ENCODE measurements around the gene MARCHF2. TPM values are rescaled to one million over a fixed set of nuclear protein-coding genes. Genes with fewer than 3 reads are reported as not detected.
A peak's percentile ranks its signal among the peaks of the same experiment; 100 is the strongest.

MARCHF2 gene
- total and polyA plus RNA-seq, 5 donors from 2014 or later, result 34.3 to 58.4 (median 51.6) TPM

DNA sequence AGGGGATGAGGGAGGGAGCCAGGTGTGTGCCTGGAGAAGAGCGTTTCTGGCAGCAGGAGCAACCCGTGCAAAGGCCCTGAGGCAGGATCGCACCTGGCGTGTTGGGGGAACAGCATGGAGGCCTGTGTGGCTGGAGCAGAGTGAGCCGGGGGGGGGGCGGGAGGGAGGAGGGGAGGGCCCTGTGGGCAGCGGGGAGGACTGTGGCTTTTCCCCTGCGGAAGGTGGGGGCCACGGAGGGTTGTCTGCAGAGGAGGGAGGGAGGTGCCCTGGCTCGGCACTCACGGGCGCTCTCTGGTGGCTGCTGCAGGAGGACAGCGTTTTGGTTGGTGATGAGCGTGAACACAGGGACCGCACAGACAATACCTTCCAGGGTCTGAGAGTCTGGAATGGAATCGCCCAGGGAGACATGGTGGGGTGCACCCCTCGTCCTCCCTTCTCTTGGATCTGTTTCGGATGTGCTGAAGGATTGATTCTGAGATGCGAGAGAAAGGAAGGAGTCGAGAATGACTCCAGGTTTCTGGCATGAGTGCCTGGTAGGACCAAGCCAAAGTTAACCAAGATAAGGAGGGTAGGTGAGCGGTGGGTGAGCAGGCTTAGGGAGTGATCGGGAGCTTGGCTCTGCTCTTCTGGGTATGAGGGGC, 16.4 kb upstream of the MARCHF2 start:
- no peak overlapping the region for H3K27ac ChIP-seq (ENCODE audit: insufficient read depth, low read length, poor library complexity, severe bottlenecking)
- Mint-ChIP-seq H3K36me3 (peaks cover 7% of the 10 kb centered on the region), H3K9me3 (no peaks in the 10 kb centered on the region), H3K4me1 (peaks cover 0 to 43% (median 16%) of the 10 kb centered on the region in 4 donors), H3K27ac (peak overlapping the region; percentile 83 to 89 (median 84)), H3K27me3 (no peaks in the 10 kb centered on the region), H3K4me3 (peak overlapping the region in 1 of 4 donors; percentile 8)
- H3K4me3 ChIP-seq (ENCODE audit: low read depth, low read length), result no peak overlapping the region
- H3K27me3 ChIP-seq (ENCODE audit: control insufficient read depth, insufficient read depth, low read length), result no peaks in the 10 kb centered on the region
- peaks cover 16% of the 10 kb centered on the region for H3K4me1 ChIP-seq (ENCODE audit: control insufficient read depth, insufficient read depth, low read length, poor library complexity, severe bottlenecking)
- ATAC-seq (ENCODE audit: low read depth in 2 of 2), result peak; percentile 56 to 71
- peaks cover 4% of the 10 kb centered on the region for H3K36me3 ChIP-seq (ENCODE audit: control insufficient read depth, insufficient read depth, low read length)
- peak; percentile 58 to 70 (median 62) for DNase-seq
- H3K9me3 ChIP-seq (ENCODE audit: control insufficient read depth in 2 of 2, low read length in 2 of 2), result no peaks in the 10 kb centered on the region

- Mint-ChIP-seq H3K27ac (peak overlapping the region in 1 of 3 donors; percentile 84), H3K27me3 (no peaks in the 10 kb centered on the region), H3K9me3 (no peaks in the 10 kb centered on the region), H3K36me3 (peaks cover 11% of the 10 kb centered on the region), H3K4me1 (peaks cover 0 to 38% (median 15%) of the 10 kb centered on the region in 4 donors), H3K4me3 (peak overlapping the region in 1 of 4 donors; percentile 8)
- Histone ChIP-seq H3K4me3 (ENCODE audit: low read depth, low read length) (no peak overlapping the region), H3K27ac (ENCODE audit: insufficient read depth, low read length, poor library complexity, severe bottlenecking) (no peak overlapping the region), H3K9me3 (ENCODE audit: control insufficient read depth in 2 of 2, low read length in 2 of 2) (no peaks in the 10 kb centered on the region), H3K36me3 (ENCODE audit: control insufficient read depth, insufficient read depth, low read length) (peaks cover 10% of the 10 kb centered on the region), H3K27me3 (ENCODE audit: control insufficient read depth, insufficient read depth, low read length) (no peaks in the 10 kb centered on the region), H3K4me1 (ENCODE audit: control insufficient read depth, insufficient read depth, low read length, poor library complexity, severe bottlenecking) (peaks cover 10% of the 10 kb centered on the region)
- DNase-seq (no peak), ATAC-seq (ENCODE audit: low read depth in 2 of 2) (no peak)
Measured at GRCh38 chr19:8397271-8397670, 15.8 kb upstream of the MARCHF2 start.

GRCh38 chr19:8397746-8398310, 15.3 kb upstream of the MARCHF2 start:
- H3K4me3 ChIP-seq (ENCODE audit: low read depth, low read length), result no peak overlapping the region
- peaks cover 13% of the 10 kb centered on the region for H3K36me3 ChIP-seq (ENCODE audit: control insufficient read depth, insufficient read depth, low read length)
- peaks cover 0 to 35% (median 15%) of the 10 kb centered on the region in 4 donors for H3K4me1 Mint-ChIP-seq
- ATAC-seq (ENCODE audit: low read depth in 2 of 2) (no peak), DNase-seq (no peak)
- H3K27ac ChIP-seq (ENCODE audit: insufficient read depth, low read length, poor library complexity, severe bottlenecking), result no peak overlapping the region
- no peaks in the 10 kb centered on the region for H3K9me3 Mint-ChIP-seq
- H3K36me3 Mint-ChIP-seq, result peaks cover 11% of the 10 kb centered on the region
- H3K27me3 Mint-ChIP-seq, result no peaks in the 10 kb centered on the region
- peak overlapping the region in 2 of 3 donors; percentile 69 to 84 for H3K27ac Mint-ChIP-seq
- H3K4me3 Mint-ChIP-seq, result no peak overlapping the region
- H3K4me1 ChIP-seq (ENCODE audit: control insufficient read depth, insufficient read depth, low read length, poor library complexity, severe bottlenecking), result peaks cover 7% of the 10 kb centered on the region
- H3K9me3 ChIP-seq (ENCODE audit: control insufficient read depth in 2 of 2, low read length in 2 of 2), result no peaks in the 10 kb centered on the region
- no peaks in the 10 kb centered on the region for H3K27me3 ChIP-seq (ENCODE audit: control insufficient read depth, insufficient read depth, low read length)

GRCh38 chr19:8398311-8398771, 14.8 kb upstream of the MARCHF2 start:
- Mint-ChIP-seq H3K27me3 (no peaks in the 10 kb centered on the region), H3K4me1 (peaks cover 0 to 32% (median 13%) of the 10 kb centered on the region in 4 donors), H3K4me3 (no peak overlapping the region), H3K27ac (peak overlapping the region in 1 of 3 donors; percentile 69), H3K36me3 (peaks cover 11% of the 10 kb centered on the region), H3K9me3 (no peaks in the 10 kb centered on the region)
- ATAC-seq (ENCODE audit: low read depth in 2 of 2) (no peak), DNase-seq (no peak)
- H3K36me3 ChIP-seq (ENCODE audit: control insufficient read depth, insufficient read depth, low read length), result peaks cover 13% of the 10 kb centered on the region
- no peak overlapping the region for H3K27ac ChIP-seq (ENCODE audit: insufficient read depth, low read length, poor library complexity, severe bottlenecking)
- no peaks in the 10 kb centered on the region for H3K27me3 ChIP-seq (ENCODE audit: control insufficient read depth, insufficient read depth, low read length)
- H3K9me3 ChIP-seq (ENCODE audit: control insufficient read depth in 2 of 2, low read length in 2 of 2), result no peaks in the 10 kb centered on the region
- H3K4me1 ChIP-seq (ENCODE audit: control insufficient read depth, insufficient read depth, low read length, poor library complexity, severe bottlenecking), result peaks cover 7% of the 10 kb centered on the region
- H3K4me3 ChIP-seq (ENCODE audit: low read depth, low read length), result no peak overlapping the region

DNA sequence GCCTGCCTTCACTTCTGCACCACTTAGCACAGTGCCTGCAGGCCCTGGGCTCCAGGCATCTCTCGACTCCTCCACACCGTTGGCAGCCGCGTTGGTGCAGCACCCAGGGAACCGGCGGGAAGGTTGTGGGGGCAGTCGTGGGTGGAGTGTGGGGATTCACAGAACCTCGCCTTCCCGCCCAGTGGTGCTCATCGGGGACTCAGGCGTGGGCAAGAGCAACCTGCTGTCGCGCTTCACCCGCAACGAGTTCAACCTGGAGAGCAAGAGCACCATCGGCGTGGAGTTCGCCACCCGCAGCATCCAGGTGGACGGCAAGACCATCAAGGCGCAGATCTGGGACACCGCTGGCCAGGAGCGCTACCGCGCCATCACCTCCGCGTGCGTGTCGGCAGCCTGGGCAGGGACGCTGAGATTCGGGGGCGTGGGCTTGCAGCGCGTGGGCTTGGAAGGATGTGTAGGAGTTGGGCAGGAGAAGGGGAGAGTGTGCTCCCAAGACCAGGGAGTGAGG, 13.4 kb upstream of the MARCHF2 start:
- H3K4me3 Mint-ChIP-seq, result no peak overlapping the region
- no peaks in the 10 kb centered on the region for H3K9me3 Mint-ChIP-seq
- peaks cover 7% of the 10 kb centered on the region for H3K4me1 ChIP-seq (ENCODE audit: control insufficient read depth, insufficient read depth, low read length, poor library complexity, severe bottlenecking)
- H3K4me3 ChIP-seq (ENCODE audit: low read depth, low read length), result no peak overlapping the region
- H3K27me3 Mint-ChIP-seq, result no peaks in the 10 kb centered on the region
- H3K4me1 Mint-ChIP-seq, result peaks cover 0 to 23% (median 13%) of the 10 kb centered on the region in 4 donors
- DNase-seq (no peak), ATAC-seq (ENCODE audit: low read depth in 2 of 2) (no peak)
- no peaks in the 10 kb centered on the region for H3K9me3 ChIP-seq (ENCODE audit: control insufficient read depth in 2 of 2, low read length in 2 of 2)
- no peak overlapping the region for H3K27ac ChIP-seq (ENCODE audit: insufficient read depth, low read length, poor library complexity, severe bottlenecking)
- no peaks in the 10 kb centered on the region for H3K27me3 ChIP-seq (ENCODE audit: control insufficient read depth, insufficient read depth, low read length)
- H3K36me3 ChIP-seq (ENCODE audit: control insufficient read depth, insufficient read depth, low read length), result peaks cover 16% of the 10 kb centered on the region
- peaks cover 16% of the 10 kb centered on the region for H3K36me3 Mint-ChIP-seq
- no peak overlapping the region for H3K27ac Mint-ChIP-seq

- Mint-ChIP-seq H3K4me1 (peaks cover 0 to 7% (median 4%) of the 10 kb centered on the region in 4 donors), H3K36me3 (peaks cover 12% of the 10 kb centered on the region), H3K4me3 (no peak overlapping the region), H3K27me3 (no peaks in the 10 kb centered on the region), H3K9me3 (no peaks in the 10 kb centered on the region), H3K27ac (no peak overlapping the region)
- Histone ChIP-seq H3K36me3 (ENCODE audit: control insufficient read depth, insufficient read depth, low read length) (peaks cover 20% of the 10 kb centered on the region), H3K4me1 (ENCODE audit: control insufficient read depth, insufficient read depth, low read length, poor library complexity, severe bottlenecking) (peaks cover 4% of the 10 kb centered on the region), H3K27me3 (ENCODE audit: control insufficient read depth, insufficient read depth, low read length) (no peaks in the 10 kb centered on the region), H3K4me3 (ENCODE audit: low read depth, low read length) (no peak overlapping the region), H3K27ac (ENCODE audit: insufficient read depth, low read length, poor library complexity, severe bottlenecking) (no peak overlapping the region), H3K9me3 (ENCODE audit: control insufficient read depth in 2 of 2, low read length in 2 of 2) (no peaks in the 10 kb centered on the region)
- DNase-seq, result no peak
- ATAC-seq (ENCODE audit: low read depth in 2 of 2), result no peak
Measured at GRCh38 chr19:8401981-8402411, 11.1 kb upstream of the MARCHF2 start.

DNA sequence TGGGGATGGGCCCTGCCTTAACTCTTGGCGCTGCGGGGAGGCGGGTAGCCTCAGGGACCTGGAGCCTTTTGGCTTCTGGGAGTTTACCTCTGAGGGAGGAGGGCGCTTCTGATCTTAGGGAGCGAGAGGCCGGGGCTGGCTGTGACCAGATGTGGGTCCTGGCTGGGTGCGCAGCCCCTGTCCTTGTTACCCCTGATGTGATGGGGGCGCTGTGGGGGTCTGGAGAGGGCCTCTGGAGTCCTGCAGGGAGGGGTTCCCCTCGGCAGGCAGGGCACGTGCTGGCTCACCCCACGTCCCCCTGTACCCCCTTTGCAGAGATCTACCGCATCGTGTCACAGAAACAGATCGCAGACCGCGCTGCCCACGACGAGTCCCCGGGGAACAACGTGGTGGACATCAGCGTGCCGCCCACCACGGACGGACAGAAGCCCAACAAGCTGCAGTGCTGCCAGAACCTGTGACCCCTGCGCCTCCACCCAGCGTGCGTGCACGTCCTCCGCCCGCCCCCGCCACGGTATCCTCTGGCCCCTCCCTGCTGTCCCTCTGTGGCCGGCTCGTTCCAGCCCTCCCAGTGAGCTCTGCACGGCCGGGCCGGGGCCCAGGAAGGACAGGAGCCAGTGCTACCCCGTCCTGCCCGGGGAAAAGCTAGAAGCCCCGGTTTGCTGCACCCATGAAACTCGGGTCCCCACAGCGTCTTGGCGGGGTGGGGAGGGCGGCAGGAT, 9.8 kb upstream of the MARCHF2 start:
- no peak for ATAC-seq (ENCODE audit: low read depth in 2 of 2)
- Mint-ChIP-seq H3K27ac (no peak overlapping the region), H3K9me3 (no peaks in the 10 kb centered on the region), H3K27me3 (no peaks in the 10 kb centered on the region), H3K4me3 (no peak overlapping the region), H3K4me1 (no peaks in the 10 kb centered on the region), H3K36me3 (peaks cover 9% of the 10 kb centered on the region)
- DNase-seq, result no peak
- Histone ChIP-seq H3K9me3 (ENCODE audit: control insufficient read depth in 2 of 2, low read length in 2 of 2) (no peaks in the 10 kb centered on the region), H3K4me1 (ENCODE audit: control insufficient read depth, insufficient read depth, low read length, poor library complexity, severe bottlenecking) (no peaks in the 10 kb centered on the region), H3K36me3 (ENCODE audit: control insufficient read depth, insufficient read depth, low read length) (peaks cover 20% of the 10 kb centered on the region), H3K4me3 (ENCODE audit: low read depth, low read length) (no peak overlapping the region), H3K27me3 (ENCODE audit: control insufficient read depth, insufficient read depth, low read length) (no peaks in the 10 kb centered on the region), H3K27ac (ENCODE audit: insufficient read depth, low read length, poor library complexity, severe bottlenecking) (no peak overlapping the region)
